Memory B cell (primary cell): Measurements from ENCODE around the gene TGDS.
A peak's percentile ranks its signal among the peaks of the same experiment; 100 is the strongest.

Experiments
- ATAC-seq: fragments of 150-1000 bp; cut with Tn5 transposase; 2 replicates; pipeline ENCODE4 v1.10.0; 2021; ENCODE audit warnings: low read depth, mild to moderate bottlenecking, moderate library complexity
- DNase-seq, 2 donors: peaks; one replicate each; pipeline ENCODE4 v3.0.0; 2022; ENCODE audit warnings: low spot score in 2 of 2
- H3K27ac Mint-ChIP-seq: one replicate; pipeline ENCODE4 v1.8.0; 2022; ENCODE audit warnings: mild to moderate bottlenecking, moderate library complexity, mixed read lengths
- H3K27me3 Mint-ChIP-seq: one replicate; pipeline ENCODE4 v1.8.0; 2022; ENCODE audit warnings: mixed read lengths
- H3K36me3 Mint-ChIP-seq: one replicate; pipeline ENCODE4 v1.8.0; 2022; ENCODE audit warnings: mild to moderate bottlenecking, mixed read lengths
- H3K4me1 Mint-ChIP-seq: one replicate; pipeline ENCODE4 v1.8.0; 2022; ENCODE audit warnings: mixed read lengths
- H3K4me3 Mint-ChIP-seq: one replicate; pipeline ENCODE4 v1.8.0; 2022; ENCODE audit warnings: mild to moderate bottlenecking, moderate library complexity, mixed read lengths
- H3K9me3 Mint-ChIP-seq: one replicate; pipeline ENCODE4 v1.8.0; 2022; ENCODE audit warnings: mixed read lengths

Gene TGDS

GRCh38 chr13:94612050-94612449 is 16.1 kb upstream of the TGDS start:
- Mint-ChIP-seq H3K27ac (no peak overlapping the region), H3K36me3 (peaks cover 10% of the 10 kb centered on the region), H3K27me3 (no peaks in the 10 kb centered on the region), H3K4me3 (no peak overlapping the region), H3K4me1 (peaks cover 7% of the 10 kb centered on the region), H3K9me3 (no peaks in the 10 kb centered on the region)
- DNase-seq (no peak), ATAC-seq (no peak)

DNA sequence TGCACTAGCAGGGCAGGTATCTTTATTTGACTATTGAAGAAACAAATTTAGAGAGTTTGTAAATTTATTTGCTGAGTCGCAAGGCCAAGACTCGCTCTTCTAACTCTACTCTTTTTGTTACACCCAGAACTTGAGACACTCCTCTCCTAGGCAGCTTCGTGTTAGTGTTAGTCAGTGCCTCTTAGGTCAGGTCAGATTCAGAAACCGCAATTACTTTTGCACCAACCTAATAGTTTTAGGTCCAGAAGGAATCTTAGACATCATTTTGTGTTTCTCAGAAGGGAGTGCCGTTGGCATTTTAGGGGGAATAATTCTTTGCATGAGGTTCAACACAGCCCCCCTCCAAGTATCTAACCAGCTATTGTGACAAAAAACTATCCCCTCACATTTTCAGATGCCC is 14.5 kb upstream of the TGDS start:
- ATAC-seq (no peak), DNase-seq (no peak)
- no peak overlapping the region for H3K4me3 Mint-ChIP-seq
- no peaks in the 10 kb centered on the region for H3K9me3 Mint-ChIP-seq
- H3K36me3 Mint-ChIP-seq: peaks cover 13% of the 10 kb centered on the region
- H3K4me1 Mint-ChIP-seq: peaks cover 4% of the 10 kb centered on the region
- no peak overlapping the region for H3K27ac Mint-ChIP-seq
- no peaks in the 10 kb centered on the region for H3K27me3 Mint-ChIP-seq

DNA sequence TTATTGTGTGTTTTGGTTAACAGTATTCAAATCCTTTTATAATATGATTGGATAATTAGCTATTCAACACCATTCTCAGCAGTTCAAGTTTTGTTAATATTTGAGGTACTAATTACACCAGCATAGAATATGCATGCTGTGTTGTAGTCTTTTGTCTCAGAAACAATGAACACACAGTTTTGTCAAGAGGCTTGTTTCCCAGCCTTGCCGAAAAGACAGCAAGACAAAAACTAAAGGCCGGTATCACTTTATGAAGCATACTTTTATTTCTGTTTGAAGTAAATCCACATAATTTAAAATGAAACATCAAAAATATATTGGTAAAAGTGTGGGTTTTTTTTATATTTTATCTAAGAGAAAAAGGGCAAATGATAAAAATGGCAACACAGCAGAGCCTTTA is 13.2 kb upstream of the TGDS start:
- Mint-ChIP-seq H3K9me3 (no peaks in the 10 kb centered on the region), H3K36me3 (peaks cover 13% of the 10 kb centered on the region), H3K4me1 (peaks cover 2% of the 10 kb centered on the region), H3K27ac (no peak overlapping the region), H3K4me3 (no peak overlapping the region), H3K27me3 (no peaks in the 10 kb centered on the region)
- no peak for DNase-seq
- no peak for ATAC-seq

DNA sequence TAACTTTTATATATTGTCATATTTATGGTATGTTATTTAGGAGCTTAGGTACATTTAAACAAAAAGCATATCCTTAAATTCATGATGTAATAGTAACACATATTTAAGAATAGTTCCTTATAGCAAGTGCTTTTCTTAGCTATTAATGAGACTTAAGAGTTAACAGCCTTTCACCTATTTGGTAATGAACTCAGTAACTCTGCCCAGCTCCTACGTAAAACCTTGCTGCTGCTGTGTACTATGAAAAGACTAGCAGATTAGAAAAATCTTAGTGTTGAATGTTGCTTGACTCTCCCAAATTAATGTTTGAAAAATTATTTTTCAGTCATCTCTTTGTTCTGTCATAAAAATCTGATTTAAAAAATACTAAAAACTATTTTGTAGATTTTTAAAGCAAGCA is 12.6 kb upstream of the TGDS start:
- no peak for DNase-seq
- Mint-ChIP-seq H3K9me3 (no peaks in the 10 kb centered on the region), H3K4me3 (no peak overlapping the region), H3K36me3 (peaks cover 13% of the 10 kb centered on the region), H3K27ac (no peak overlapping the region), H3K27me3 (no peaks in the 10 kb centered on the region), H3K4me1 (peaks cover 4% of the 10 kb centered on the region)
- no peak for ATAC-seq

- no peak for DNase-seq
- Mint-ChIP-seq H3K4me3 (no peak overlapping the region), H3K4me1 (peaks cover 7% of the 10 kb centered on the region), H3K36me3 (peaks cover 12% of the 10 kb centered on the region), H3K27ac (no peak overlapping the region), H3K9me3 (no peaks in the 10 kb centered on the region), H3K27me3 (no peaks in the 10 kb centered on the region)
- no peak for ATAC-seq
Observed at GRCh38 chr13:94607939-94608338, 12.0 kb upstream of the TGDS start.

DNA sequence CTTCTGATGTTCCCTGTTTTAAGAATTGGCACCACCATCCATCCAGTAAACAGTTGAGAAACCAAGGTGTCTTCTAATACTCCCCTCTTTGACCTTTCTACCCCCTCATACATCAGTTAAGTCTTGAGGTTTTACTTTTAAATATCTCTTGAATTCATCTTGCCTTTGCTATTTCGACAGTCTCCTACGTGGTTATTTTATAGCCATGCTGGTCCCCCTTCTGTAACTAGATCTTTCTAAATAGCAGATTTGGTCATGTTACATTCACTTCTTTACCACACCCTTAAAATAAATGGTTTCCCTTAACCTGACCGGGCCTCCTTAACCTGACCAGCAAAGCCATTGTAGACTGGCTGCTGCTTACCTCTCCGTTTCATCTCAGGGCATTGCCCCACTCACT is 11.1 kb upstream of the TGDS start:
- Mint-ChIP-seq H3K27me3 (no peaks in the 10 kb centered on the region), H3K4me1 (peaks cover 11% of the 10 kb centered on the region), H3K4me3 (no peak overlapping the region), H3K9me3 (no peaks in the 10 kb centered on the region), H3K27ac (peak overlapping the region; percentile 12), H3K36me3 (peaks cover 11% of the 10 kb centered on the region)
- DNase-seq (no peak), ATAC-seq (no peak)

GRCh38 chr13:94602467-94602866 is 6.5 kb upstream of the TGDS start:
- Mint-ChIP-seq H3K27me3 (no peaks in the 10 kb centered on the region), H3K36me3 (peaks cover 7% of the 10 kb centered on the region), H3K9me3 (peaks cover 2% of the 10 kb centered on the region), H3K4me1 (peaks cover 15% of the 10 kb centered on the region), H3K4me3 (peak overlapping the region; percentile 88), H3K27ac (no peak overlapping the region)
- ATAC-seq: no peak
- no peak for DNase-seq

DNA sequence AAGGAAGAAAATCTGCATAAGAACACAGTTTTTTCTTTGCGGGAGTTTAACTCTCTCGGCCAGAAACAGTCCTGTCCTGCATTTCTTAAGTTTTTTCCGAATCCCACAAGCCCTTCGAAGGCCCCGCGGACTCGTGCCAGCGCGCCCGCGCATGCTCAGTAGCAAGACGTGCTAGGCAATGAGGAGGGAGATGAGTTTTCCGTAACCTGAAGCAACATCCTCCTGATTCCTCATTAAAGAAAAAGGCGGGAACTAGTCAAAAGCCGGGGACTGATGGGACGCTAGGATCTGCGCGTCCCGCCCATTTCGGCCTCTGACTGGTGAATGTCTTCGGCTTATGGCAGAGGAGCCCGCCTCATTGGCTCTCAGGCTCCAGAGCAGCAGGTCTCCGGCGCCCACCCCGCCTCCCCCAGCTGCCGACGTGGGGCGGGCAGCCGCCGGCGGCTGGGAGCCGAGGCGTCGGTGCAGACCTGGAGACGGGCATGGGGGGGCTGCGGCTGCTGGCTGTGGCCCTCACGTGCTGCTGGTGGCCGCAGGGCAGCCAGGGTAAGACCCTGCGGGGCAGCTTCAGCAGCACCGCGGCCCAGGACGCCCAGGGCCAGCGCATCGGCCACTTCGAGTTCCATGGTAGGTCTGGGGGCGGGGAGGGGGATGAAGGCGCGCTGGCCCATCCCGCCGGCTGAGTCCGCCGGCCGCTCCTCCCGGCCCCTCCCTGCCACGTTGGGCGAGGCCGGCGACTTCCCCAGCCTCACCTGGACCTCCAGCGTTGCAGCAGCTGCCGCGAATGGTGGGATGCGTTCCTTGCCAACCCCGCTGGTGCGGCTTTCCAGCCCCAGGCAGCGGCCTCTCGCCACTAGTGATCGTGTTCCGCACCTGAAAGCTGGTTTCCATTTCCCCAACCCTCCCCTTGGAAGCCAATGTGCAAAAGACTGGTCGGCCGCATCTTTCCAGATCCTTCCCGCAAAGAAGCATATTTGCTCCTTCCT is 5.8 kb upstream of the TGDS start, which contains the start of gene GPR180:
Gene GPR180 (plus strand): TSS at position 412 of the 986 bp plus-strand sequence. CDS start 71 bp downstream, at position 483.
- ATAC-seq: peak; percentile 96
- peak within 1 kb of the TSS; percentile 88 for H3K4me3 Mint-ChIP-seq
- H3K9me3 Mint-ChIP-seq: peaks cover 4% of the 10 kb centered on the region
- peaks cover 16% of the 10 kb centered on the region for H3K4me1 Mint-ChIP-seq
- no peaks in the 10 kb centered on the region for H3K27me3 Mint-ChIP-seq
- DNase-seq: peak; percentile 63 to 72
- peaks cover under 1% of the 10 kb centered on the region for H3K36me3 Mint-ChIP-seq
- peak within 1 kb of the TSS; percentile 50 for H3K27ac Mint-ChIP-seq

DNA sequence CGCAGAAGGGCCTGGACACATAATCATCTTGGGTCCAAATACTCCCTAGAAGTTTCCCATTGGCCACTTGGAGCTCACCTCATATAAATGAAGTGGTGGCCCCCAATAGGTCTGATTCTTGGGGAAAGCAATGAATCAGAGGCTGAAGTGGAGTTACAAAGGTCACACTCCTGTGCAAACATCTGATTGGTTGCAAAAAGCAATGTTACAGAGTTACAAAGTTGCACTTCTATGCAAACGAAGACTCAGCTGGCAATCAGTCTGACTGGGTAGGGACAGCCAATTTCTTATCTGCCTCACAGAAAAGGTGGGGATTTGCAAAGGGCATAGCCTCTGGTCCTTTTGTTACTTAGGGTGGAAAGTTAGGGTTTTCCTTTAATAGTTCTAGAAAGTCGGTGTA is 3.9 kb upstream of the TGDS start:
- no peak overlapping the region for H3K4me3 Mint-ChIP-seq
- no peak for ATAC-seq

GRCh38 chr13:94598281-94598680 is 2.3 kb upstream of the TGDS start:
- DNase-seq (no peak), ATAC-seq (no peak)
- no peaks in the 10 kb centered on the region for H3K27me3 Mint-ChIP-seq
- peaks cover 4% of the 10 kb centered on the region for H3K9me3 Mint-ChIP-seq
- peaks cover 27% of the 10 kb centered on the region for H3K4me1 Mint-ChIP-seq
- H3K4me3 Mint-ChIP-seq: no peak overlapping the region
- H3K27ac Mint-ChIP-seq: no peak overlapping the region
- peaks cover 2% of the 10 kb centered on the region for H3K36me3 Mint-ChIP-seq

More for the DNA sequence above, 3.9 kb upstream of the TGDS start:
- H3K27ac Mint-ChIP-seq: no peak overlapping the region
- no peaks in the 10 kb centered on the region for H3K27me3 Mint-ChIP-seq
- no peak for DNase-seq
- H3K36me3 Mint-ChIP-seq: no peaks in the 10 kb centered on the region
- peaks cover 4% of the 10 kb centered on the region for H3K9me3 Mint-ChIP-seq
- peaks cover 24% of the 10 kb centered on the region for H3K4me1 Mint-ChIP-seq

DNA sequence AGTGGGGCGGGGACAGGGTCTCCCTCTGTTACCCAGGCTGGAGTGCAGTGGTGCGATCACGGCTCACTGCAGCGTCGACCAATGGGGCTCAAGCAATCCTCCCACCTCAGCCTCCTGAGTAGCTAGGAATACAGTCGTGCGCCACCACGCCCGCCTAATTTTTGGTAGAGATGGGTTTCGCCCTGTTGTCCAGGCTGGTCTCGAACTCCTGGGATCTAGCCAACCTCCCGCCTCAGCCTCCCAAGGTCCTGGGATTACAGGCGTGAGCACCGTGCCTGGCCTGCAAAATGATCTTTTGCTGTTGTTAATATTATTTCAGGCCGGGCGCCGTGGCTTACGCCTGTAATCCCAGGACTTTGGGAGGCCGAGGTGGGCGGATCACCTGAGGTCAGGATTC is 621 bp upstream of the TGDS start:
- H3K9me3 Mint-ChIP-seq: peaks cover 4% of the 10 kb centered on the region

DNA sequence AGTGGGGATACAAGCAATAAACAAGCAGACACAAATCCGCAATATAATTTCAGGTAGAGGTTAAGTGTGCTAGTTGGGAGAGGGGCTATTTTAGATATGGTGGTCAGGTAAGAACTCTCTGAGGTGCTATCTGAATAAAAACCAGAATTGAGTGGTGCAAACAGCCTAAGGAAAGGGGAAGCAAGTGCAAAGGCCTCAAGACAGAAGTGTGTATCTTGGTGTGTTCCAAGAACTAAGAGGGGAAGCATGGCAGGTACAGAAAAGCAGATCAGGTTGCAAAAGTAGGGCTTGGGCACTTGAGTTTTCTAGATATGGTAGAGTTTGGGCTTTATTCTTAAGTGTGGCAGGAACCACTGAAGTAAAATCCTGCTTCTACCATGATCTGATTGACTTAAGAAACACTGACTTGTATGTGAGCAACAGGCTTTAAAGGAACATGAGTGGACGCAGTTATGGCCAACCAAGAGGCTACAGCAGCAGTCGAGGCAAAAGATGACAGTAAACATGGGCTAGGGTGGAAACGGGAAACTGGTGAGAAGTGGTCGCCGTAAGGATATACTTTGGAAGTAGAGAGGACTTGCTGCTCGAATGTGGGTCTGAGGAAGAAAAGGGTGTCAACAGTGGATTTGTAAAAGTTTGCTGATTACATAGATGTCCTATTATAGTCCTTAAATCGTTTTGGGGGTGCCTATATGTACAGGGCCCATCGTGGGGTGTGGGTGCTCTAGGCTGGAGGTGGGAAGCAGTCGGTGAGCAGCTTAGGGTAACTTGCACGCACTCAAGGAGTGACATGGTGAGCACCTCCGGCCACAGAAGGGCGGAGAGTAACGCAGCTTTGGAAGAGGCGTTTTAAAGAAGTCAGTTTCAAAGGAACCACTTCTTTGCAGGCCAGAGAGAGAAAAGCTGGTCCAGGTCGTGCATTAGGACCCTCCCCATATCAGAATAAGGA is 677 bp downstream of the TGDS start:
- no peak for DNase-seq
- peak overlapping the region; percentile 92 for H3K4me3 Mint-ChIP-seq
- H3K36me3 Mint-ChIP-seq: peaks cover 6% of the 10 kb centered on the region
- peak; percentile 36 for ATAC-seq
- no peaks in the 10 kb centered on the region for H3K27me3 Mint-ChIP-seq
- peaks cover 2% of the 10 kb centered on the region for H3K9me3 Mint-ChIP-seq
- H3K27ac Mint-ChIP-seq: peak overlapping the region; percentile 85
- H3K4me1 Mint-ChIP-seq: peaks cover 17% of the 10 kb centered on the region

More for the DNA sequence above, 621 bp upstream of the TGDS start:
- Mint-ChIP-seq H3K27me3 (no peaks in the 10 kb centered on the region), H3K4me3 (peak overlapping the region; percentile 92), H3K36me3 (peaks cover 3% of the 10 kb centered on the region), H3K4me1 (peaks cover 21% of the 10 kb centered on the region), H3K27ac (peak overlapping the region; percentile 85)
- ATAC-seq (no peak), DNase-seq (no peak)

GRCh38 chr13:94590744-94591143 is 5.2 kb downstream of the TGDS start:
- no peaks in the 10 kb centered on the region for H3K9me3 Mint-ChIP-seq
- no peak overlapping the region for H3K4me3 Mint-ChIP-seq
- DNase-seq: no peak
- H3K4me1 Mint-ChIP-seq: peaks cover 28% of the 10 kb centered on the region
- peaks cover 21% of the 10 kb centered on the region for H3K36me3 Mint-ChIP-seq
- no peak for ATAC-seq
- no peaks in the 10 kb centered on the region for H3K27me3 Mint-ChIP-seq
- H3K27ac Mint-ChIP-seq: no peak overlapping the region

DNA sequence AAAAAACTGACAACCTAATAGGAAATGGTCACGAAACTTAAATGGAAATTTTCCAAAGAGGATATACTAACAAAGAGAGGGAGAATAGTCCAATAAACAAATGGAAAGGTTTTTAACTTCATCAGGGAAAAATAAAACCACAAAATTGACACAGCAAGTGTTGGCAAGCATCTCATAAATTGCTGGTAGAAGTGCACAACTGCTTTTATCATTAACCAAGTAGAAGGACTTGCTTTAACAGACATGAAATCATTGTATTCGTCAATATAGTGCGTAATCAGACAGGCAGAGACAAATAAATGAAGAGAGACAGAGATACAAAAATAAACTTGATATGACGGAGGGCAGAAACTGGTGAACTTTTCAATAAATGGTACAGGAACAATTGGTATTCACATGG is 7.4 kb downstream of the TGDS start:
- Mint-ChIP-seq H3K9me3 (no peaks in the 10 kb centered on the region), H3K27ac (peak overlapping the region; percentile 45), H3K27me3 (no peaks in the 10 kb centered on the region), H3K4me1 (peaks cover 15% of the 10 kb centered on the region), H3K4me3 (no peak overlapping the region), H3K36me3 (peaks cover 27% of the 10 kb centered on the region)
- no peak for ATAC-seq
- DNase-seq: no peak
